Activated T-cell treated with anti-CD3 and anti-CD28 coated beads for 48 hours (primary cell): Measurements from ENCODE around the gene CCNH.

ENCODE experiments used
- DNase-seq: peaks from one replicate; pipeline ENCODE4 v3.0.0-alpha.2; 2020; ENCODE audit warnings: low read depth

CCNH gene

DNA sequence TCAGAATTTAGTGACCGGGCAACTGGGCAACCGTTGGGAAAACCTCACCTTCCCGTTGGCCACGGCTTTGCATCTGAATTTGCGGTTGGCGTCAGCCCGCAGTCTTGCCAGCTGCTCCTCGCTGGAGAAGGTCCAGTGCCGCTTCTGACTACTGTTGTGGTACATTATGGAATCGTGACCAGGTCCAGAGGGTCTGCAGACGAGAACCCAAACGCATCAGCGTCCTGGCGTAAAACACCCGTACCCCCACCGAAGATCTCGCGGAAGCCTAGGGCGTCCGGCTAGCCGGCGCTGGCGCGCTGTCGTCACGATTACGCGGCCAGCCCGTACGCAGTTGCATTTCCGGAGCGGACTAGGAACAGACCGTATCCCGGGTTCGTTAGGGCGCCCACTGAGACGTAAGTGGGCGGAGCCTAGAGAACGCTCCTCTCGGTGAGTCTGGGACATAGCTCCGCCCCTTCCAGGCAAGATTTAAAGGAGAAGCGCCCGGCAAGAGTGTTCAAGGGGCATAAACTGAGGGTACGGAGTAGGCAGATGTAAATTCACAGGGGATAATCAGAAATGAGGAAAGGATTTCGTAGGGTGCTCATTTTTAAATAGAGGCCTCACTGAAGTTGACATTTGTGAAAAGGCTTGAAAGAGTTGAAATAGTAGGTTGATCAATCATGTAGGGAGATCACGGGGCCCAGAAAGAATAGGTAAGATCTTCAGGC, at the start of gene CCNH:
Gene CCNH, minus strand, starts transcription at position 301 of the 713 bp plus-strand sequence. Its CDS starts 136 bp downstream, at position 165.
- peak; percentile 93 for DNase-seq

GRCh38 chr5:87457706-87458105, 45.0 kb upstream of the CCNH start:
- DNase-seq = no peak

DNA sequence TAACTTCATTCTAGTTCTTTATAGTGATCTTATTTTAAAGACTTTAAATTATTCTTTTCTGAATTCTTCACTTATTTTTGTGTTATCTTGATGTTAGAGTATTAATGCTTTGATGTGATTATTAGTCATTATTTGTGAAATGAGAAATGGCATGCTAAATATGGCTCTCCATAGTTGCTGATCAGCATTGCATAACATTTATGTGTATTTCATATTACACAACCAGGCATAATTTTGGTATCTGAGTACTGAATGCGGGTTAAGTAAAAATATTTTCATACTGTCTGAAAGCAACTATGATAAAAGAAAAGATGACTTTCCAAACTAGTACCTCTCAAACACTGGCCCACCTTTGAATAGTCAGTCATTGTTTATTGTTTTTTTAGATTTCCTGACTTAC, 41.1 kb upstream of the CCNH start:
- no peak for DNase-seq

DNA sequence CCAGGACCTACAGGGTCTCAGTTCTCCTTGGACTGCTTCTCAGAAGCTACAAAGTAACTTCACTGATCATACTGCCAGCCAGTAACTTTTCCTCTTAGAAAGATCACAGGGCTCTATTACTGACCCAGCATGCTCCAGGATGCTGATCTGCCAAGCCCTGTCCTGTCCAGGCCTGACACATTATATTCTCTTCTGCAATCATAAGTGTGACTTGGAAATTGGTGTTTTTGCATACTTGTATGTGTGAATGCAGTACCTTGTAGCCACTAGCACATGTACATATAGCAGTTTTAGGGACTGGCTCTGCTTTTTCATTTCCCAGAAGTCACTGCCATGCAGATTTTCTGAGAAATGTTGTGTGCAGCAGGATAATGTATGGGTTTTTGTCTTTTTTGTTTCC, 40.1 kb upstream of the CCNH start:
- DNase-seq = no peak

GRCh38 chr5:87442419-87442818, 29.7 kb upstream of the CCNH start:
- no peak for DNase-seq

DNA sequence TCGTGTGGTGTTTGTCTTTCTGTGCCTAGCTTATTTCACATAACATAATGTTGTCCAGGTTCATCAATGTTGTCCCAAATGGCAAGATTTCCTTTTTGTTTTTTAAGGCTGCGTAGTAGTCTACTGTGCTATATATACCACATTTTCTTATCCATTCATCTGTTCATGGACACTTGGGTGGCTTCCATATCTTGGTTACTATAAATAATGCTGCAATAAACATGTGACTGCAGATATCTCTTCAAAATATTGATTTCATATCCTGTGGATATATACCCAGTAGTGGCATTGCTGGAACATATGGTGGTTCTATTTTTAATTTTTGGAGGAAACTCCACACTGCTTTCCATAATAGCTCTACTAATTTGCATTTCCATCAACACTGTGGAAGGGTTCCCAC, 25.5 kb upstream of the CCNH start:
- DNase-seq = no peak

GRCh38 chr5:87437724-87438123, 25.0 kb upstream of the CCNH start:
- DNase-seq = no peak

DNA sequence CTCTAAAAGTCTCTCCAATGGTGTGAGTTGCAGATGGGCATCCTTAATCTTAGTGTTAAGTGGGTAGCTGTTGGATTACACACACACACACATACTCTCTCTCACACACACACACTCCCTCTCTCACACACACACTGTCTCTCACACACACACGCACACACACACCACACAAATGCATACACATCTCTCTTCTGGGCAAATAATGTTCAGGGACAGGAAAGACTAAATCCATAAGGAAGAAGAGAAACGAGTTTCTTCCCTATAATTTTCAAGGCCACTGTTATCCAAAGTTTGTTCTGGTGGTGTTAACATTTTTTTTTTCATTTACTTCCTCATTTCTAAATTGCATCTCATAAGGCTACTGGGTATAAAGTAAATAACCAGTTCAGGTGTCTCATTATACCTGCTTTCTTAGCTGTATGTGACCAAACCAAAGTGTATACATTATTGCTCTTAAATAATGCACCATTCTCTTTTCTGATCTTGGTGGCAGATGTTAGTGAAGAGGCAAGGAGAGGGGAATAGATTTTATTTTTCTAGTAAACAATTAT, 22.5 kb upstream of the CCNH start:
- no peak for DNase-seq

DNA sequence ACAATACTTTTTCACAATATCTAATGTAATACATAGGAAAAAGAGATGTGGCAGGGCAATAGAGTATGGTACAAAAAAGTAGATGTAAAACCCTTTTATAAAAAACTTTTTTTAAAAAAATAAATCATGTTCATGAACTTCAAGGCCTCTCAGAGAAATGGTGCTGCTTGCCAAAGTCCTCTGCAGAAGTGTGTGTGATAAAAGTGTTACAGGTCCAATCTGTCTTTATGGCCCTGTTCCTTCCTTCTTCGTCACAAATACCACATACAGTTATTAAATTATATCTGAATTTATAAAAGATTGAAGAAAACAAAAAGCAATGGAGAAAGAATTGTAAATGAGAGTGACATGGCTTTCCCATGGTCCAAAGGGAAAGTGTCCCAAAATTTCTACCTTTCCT, 21.7 kb upstream of the CCNH start:
- no peak for DNase-seq

DNA sequence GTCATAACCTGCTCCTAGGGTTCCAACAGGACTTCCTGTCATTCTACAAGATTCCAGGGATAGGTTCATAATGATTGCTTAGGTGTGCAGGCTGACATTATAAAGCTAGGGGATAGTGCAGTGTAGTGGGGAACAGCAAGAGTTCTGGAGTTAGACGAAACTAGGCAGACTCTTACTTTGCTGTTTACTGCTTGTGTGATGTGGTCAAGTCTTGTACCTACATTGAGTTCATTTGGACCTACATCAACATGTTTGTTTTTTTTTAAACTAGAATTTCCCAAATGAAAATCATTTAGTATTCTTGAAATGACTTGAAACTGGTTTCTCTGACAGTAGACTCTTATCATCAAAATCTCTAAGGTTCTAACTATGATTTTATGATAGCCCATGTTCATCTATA, 21.2 kb upstream of the CCNH start:
- no peak for DNase-seq

DNA sequence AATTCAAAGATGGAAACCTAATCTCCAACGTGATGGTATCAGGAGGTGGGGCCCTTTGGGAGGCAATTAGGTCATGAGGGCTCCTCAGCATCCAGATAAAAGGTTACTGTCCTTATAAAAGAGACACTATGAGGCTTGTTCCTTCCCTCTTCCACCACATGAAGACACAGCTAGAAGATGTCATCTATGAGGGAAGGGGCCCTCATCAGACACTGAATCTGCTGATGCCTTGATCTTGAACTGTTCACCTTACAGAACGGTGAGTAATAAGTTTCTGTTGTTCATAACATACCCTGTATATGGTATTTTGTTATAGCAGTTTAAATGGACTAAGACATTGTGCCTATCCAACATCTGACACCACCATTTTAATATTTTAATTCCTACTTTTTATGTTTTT, 19.7 kb upstream of the CCNH start:
- no peak for DNase-seq

GRCh38 chr5:87430863-87431457, 18.2 kb upstream of the CCNH start:
- DNase-seq = no peak

DNA sequence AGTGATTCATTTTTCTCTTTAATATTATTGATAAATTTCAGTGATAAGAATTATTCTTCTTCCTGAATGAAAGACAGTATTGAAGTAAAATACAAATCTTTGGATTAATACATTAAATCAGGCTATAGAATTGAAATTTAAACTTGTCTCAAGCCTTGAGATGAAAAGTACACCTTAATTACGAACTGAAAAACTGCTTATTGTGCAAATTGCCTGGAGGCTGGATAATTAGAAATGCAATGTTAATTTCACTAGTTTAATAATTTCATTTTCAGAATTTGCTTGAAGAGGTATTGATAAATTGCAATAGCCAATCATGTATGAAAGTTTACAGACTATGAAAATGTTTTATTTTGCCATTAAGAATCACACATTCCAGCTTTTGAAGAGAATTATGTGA, 11.0 kb upstream of the CCNH start:
- DNase-seq = no peak

GRCh38 chr5:87421307-87421706, 8.6 kb upstream of the CCNH start:
- no peak for DNase-seq

DNA sequence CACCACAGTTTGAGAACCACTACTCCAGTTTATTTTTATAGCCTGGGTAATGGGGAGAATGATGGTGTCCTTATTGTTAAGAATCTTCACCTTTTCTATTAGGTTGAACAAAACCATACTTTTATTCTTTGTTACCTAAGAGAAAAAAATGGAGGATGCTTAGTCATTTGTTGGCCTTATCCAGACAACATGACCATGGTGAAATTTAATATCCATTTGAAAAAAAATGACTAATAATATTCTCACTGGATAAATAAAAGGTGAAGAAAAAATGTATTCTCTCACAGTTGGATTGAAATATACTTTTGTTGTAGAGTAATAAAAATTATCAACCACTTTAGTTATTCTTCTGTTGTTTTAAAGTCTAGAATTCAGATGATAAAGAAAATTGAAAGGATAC, 5.8 kb upstream of the CCNH start:
- no peak for DNase-seq

DNA sequence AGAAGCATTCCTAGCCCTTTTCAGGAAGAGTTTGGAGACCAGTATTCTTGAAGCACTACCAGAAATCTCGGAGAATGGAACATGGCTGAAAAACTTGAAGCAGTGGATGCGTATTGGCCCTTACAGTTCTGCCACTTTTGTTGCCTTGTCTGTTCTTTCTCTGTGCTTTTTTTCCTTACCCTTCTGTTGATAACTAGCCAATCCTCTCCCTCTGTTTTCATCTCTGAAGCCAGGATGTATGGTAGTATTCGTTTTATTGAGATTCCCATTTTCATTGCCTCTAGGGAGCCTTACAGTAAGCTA, 564 bp upstream of the CCNH start:
- DNase-seq = no peak

- peak; percentile 12 for DNase-seq
Measured at GRCh38 chr5:87411973-87412629, 629 bp downstream of the CCNH start.

DNA sequence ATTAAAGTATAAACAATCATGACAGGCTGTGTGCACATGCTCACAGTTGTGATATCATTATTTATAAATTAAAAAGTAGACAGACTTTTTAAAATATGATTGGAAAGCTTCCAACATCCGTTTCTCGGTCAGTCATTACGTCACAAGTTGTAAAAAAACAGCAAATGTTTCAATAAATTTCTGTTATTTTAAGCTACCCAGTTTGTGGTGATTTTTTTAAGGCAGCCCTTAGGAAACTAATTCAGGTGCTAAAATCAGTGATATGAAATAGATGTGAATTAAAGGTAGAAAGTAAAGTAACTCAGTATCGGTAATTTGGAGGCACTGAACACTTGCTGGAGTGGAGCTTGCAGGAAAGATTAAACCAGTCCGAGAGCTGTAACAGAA, 1.2 kb downstream of the CCNH start:
- no peak for DNase-seq

DNA sequence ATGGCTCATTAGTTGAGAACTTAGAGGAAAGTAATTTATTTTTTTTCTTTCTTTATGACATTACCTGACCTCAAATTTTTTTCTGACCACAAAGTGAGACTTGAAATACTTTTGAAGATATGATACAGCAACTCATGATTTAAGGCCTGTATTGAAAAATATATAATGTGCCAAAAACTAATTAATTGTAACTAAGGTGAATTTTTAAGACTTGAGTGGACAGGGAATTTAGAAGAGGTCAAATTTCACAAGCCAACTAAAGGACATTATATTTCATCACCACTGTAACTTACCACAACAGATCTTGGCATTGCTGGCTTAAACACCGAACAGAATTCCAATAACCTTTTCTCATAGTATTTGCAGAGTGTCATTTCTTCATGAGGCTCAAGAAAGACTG, 1.8 kb downstream of the CCNH start:
- no peak for DNase-seq

DNA sequence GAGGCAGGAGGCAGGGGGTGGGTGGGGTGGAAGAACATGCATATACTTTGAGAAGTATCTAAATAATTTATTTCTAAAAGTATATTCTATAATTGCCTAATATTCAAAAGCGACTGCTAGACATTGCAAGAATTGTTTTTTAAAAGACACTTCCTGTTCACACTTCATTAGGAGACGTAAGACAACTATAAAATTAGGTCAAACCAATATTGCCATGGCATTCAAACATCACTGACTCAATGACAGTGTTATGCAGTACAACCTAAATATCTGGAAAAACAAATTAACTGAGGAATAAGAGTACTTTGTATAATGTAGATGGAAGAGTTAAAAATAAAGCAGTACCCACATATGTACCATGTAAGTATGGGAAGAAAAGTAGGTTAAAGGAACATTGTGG, 4.5 kb downstream of the CCNH start:
- no peak for DNase-seq

DNA sequence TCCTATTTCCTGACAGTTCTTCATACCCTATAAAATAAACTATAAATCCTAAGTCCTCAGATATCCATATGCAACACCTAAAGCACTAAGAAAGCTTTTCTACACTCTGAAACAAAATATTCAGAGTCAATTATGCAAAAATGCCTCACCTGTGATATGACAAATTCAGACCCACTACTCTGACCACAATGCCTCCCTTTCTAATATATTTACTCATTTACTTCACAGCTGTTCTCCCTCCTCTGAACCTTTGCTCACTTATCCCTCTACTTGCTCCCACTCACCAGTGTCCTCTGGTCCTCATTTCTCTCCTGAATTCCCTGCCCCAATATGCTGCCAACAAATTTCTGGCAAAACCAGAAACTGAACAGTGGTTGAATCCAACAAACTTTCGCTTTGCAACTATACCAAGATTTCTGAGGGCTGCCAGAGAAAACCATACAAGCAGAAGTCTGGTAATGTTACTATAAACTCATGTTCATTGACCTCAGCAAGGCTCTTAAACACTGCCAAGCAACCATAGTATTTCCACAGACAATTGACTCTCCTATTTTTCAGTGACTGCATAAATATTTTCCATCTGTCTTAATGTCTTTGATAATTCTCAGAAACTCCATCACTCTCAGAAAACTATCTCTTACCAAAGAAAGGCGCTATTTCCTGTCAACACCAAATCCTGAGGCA, 7.1 kb downstream of the CCNH start:
- no peak for DNase-seq

- no peak for DNase-seq
Measured at GRCh38 chr5:87404359-87404758, 8.4 kb downstream of the CCNH start.

DNA sequence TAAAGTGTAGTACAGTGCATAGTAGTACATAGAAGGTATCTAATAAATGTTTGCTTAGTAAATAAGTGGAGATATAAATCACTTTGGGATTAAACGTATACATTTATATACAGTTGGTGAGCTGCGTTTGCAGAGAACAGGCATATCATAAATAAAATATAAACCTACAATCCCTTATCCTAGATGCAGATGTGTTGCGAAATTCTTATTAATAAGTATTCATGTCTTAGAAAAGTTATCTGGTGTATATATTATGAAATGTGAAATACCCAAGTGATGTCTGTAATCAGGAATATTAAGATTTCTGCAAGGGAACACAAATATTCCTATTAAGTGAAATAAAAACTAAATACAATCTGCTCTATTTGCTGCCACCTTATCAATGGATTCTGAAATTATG, 8.8 kb downstream of the CCNH start:
- DNase-seq = no peak
